GM23248 (cell line): ENCODE measurements around the gene KLHDC8B. TPM values are rescaled to one million over a fixed set of nuclear protein-coding genes. Genes with fewer than 3 reads are reported as not detected.

ENCODE experiments used
- DNase-seq: peaks from one replicate; pipeline ENCODE4 v3.0.0-alpha.2; 2015
- H2AFZ ChIP-seq: fragments of 200-600 bp; sonication (generic); 2 replicates; pipeline ENCODE4 v1.6.1; 2016; ENCODE audit warnings: antibody characterized with exemption
- H3F3A ChIP-seq: fragments of 200-600 bp; sonication (generic); 2 replicates; pipeline ENCODE4 v1.6.1; 2016; ENCODE audit warnings: mild to moderate bottlenecking, antibody characterized with exemption, mixed run types; ENCODE audit not compliant: insufficient read depth
- H3K27ac ChIP-seq: fragments of 200-600 bp; sonication (generic); 2 replicates; pipeline ENCODE4 v1.5.1; 2016; ENCODE audit warnings: mild to moderate bottlenecking
- H3K27me3 ChIP-seq: fragments of 200-600 bp; sonication (generic); replicated peaks from 2 replicates; pipeline ENCODE4 v1.6.1; 2016; ENCODE audit warnings: mild to moderate bottlenecking; ENCODE audit not compliant: insufficient read depth
- H3K36me3 ChIP-seq: fragments of 200-600 bp; sonication (generic); 2 replicates; pipeline ENCODE4 v1.6.1; 2016; ENCODE audit warnings: low read depth, mild to moderate bottlenecking
- H3K4me1 ChIP-seq: fragments of 200-600 bp; sonication (generic); 2 replicates; pipeline ENCODE4 v1.6.1; 2016; ENCODE audit warnings: mild to moderate bottlenecking; ENCODE audit not compliant: insufficient read depth
- H3K4me2 ChIP-seq: fragments of 200-600 bp; sonication (generic); one replicate; pipeline ENCODE4 v1.6.1; 2016; ENCODE audit warnings: mild to moderate bottlenecking; ENCODE audit not compliant: unreplicated experiment
- H3K4me3 ChIP-seq: fragments of 200-600 bp; sonication (generic); 2 replicates; pipeline ENCODE4 v1.5.1; 2016; ENCODE audit warnings: mild to moderate bottlenecking
- H3K79me2 ChIP-seq: fragments of 200-600 bp; sonication (generic); 2 replicates; pipeline ENCODE4 v1.6.1; 2016; ENCODE audit warnings: mild to moderate bottlenecking; ENCODE audit not compliant: insufficient read depth
- H3K9ac ChIP-seq: fragments of 200-600 bp; sonication (generic); 2 replicates; pipeline ENCODE4 v1.6.1; 2016; ENCODE audit warnings: mild to moderate bottlenecking
- H3K9me2 ChIP-seq: fragments of 200-600 bp; sonication (generic); 2 replicates; pipeline ENCODE4 v1.6.1; 2016; ENCODE audit warnings: mixed run types, mild to moderate bottlenecking, moderate library complexity; ENCODE audit not compliant: insufficient read depth
- H3K9me3 ChIP-seq: fragments of 200-600 bp; sonication (generic); one replicate; pipeline ENCODE4 v1.6.1; 2017; ENCODE audit warnings: low read depth
- H4K20me1 ChIP-seq: fragments of 200-600 bp; sonication (generic); 2 replicates; pipeline ENCODE4 v1.6.0; 2016; ENCODE audit not compliant: insufficient read depth
- EZH2 ChIP-seq: fragments of 200-600 bp; sonication (generic); IDR thresholded peaks from 2 replicates; pipeline ENCODE4 v1.6.1; 2018; ENCODE audit warnings: antibody characterized with exemption, mild to moderate bottlenecking; ENCODE audit not compliant: insufficient read depth, poor library complexity, severe bottlenecking
- EZH2phosphoT487 ChIP-seq: fragments of 200-600 bp; sonication (generic); IDR thresholded peaks from 2 replicates; pipeline ENCODE4 v1.6.1; 2018; ENCODE audit warnings: antibody characterized with exemption, moderate library complexity, mild to moderate bottlenecking, low read depth; ENCODE audit not compliant: insufficient read depth
- WGBS, 2 experiments: methylation state at CpG; one replicate each; pipeline ENCODE4 v1.1.6; 2015 to 2017; ENCODE audit warnings: low lambda C conversion rate in 2 of 2, low coverage in 1 of 2; ENCODE audit errors: missing lambda C conversion rate in 2 of 2; 5-methylcytosine and 5-hydroxymethylcytosine counted together
- in situ Hi-C: fragments of 300-500 bp; cut with MboI; formaldehyde crosslinking; loops from 2 replicates; pipeline ENCODE4 v1.15.0; 2020
- polyA plus RNA-seq: library from polyadenylated mRNA; unstranded; fragments of >200 nt; fragmentation: Nextera tagmentation; extraction: Ambion mirVana; gene quantifications from 2 replicates; pipeline ENCODE4 v1.2.1, GENCODE V29; 2016
- total RNA-seq: library from RNA; depleted of rRNA; stranded (reverse); fragments of >200 nt; shearing (Covaris generic); gene quantifications from 2 replicates; pipeline ENCODE4 v1.2.3, GENCODE V29; 2014

The KLHDC8B gene
- total and polyA plus RNA-seq, 2 experiments from 2014 or later, result 13.5 to 19.5 TPM

DNA sequence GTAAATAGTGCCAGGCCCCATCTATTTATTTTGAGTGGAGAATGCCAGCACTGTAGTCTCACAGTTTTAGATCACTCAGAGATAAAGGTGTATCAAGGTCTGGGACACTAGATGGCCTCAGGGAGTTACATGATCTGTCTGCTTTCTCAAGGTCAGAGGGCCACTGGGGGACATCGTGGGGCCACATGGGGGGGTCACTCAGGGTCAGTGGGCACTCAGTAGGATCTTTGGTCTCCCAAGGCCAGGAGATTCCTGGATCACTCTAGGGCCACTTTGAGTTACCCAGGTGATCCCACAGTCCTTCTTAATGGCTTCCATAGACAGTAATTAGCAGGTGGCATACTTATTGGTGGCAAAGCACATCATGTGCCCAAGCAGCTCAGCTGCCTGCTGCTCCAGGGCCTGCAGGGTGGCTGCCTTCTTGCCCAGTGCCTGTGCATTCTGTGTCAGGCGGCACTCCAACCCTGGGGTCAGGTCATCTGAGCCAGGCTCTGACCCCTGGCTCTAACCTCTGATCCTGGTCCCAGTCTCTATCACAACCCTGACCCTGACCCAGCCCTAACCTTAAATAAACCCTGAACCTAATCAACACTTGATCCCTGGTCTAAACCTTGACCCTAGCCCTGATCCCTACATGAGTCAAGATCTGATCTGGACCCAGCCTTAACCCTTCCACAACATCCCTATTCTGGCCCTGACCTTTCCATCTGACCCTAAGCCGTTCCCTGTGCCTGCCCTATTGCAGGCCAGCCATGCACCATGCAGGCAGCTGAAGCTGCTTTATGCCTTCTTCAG lies 36.7 kb upstream of the KLHDC8B start:
- H3K9me2 ChIP-seq, result no peaks in the 10 kb centered on the region
- no peak overlapping the region for H2AFZ ChIP-seq
- H3K79me2 ChIP-seq, result peaks cover 32% of the 10 kb centered on the region
- H3K4me3 ChIP-seq, result peak overlapping the region; percentile 91
- H4K20me1 ChIP-seq, result no peaks in the 10 kb centered on the region
- no peaks in the 10 kb centered on the region for H3K9me3 ChIP-seq
- peaks cover 5% of the 10 kb centered on the region; the same call in 1 of the 2 replicates for H3K36me3 ChIP-seq
- H3K27ac ChIP-seq, result no peak overlapping the region
- in situ Hi-C loops, result no loop called here
- no peaks in the 10 kb centered on the region for H3K27me3 ChIP-seq
- H3F3A ChIP-seq, result no peaks in the 10 kb centered on the region
- H3K9ac ChIP-seq, result no peak overlapping the region
- peaks cover 13% of the 10 kb centered on the region; the same call in 1 of the 2 replicates for H3K4me1 ChIP-seq
- DNase-seq, result no peak
- WGBS, 2 experiments, result 66 to 69% methylated on average over 3 of the region's 3 CpGs
- H3K4me2 ChIP-seq, result no peak overlapping the region
- no peak for TF ChIP-seq EZH2
- no peak for TF ChIP-seq EZH2phosphoT487

DNA sequence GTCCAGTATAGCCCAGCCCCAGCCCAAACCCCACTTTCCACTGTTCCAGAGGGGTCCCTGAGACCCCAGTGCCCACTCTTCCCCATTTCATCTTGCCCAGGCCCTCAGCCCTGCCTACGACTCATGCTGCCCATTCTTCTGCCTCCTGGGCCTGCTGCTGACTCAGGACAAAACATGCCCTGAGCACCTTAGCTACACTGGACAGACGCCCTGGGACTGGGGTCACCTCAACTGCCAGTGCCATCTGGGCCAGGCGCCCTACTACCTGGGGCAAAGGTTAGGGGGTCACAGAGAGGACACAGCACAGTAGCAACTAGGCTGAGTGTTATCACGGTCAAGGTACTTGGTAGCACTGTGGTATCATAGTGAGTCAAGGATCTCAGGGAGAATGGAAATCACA lies 35.9 kb upstream of the KLHDC8B start:
- in situ Hi-C loops, result no loop called here
- no peaks in the 10 kb centered on the region for H3K9me2 ChIP-seq
- WGBS, 2 experiments, result 74 to 80% methylated on average over 4 of the region's 4 CpGs

DNA sequence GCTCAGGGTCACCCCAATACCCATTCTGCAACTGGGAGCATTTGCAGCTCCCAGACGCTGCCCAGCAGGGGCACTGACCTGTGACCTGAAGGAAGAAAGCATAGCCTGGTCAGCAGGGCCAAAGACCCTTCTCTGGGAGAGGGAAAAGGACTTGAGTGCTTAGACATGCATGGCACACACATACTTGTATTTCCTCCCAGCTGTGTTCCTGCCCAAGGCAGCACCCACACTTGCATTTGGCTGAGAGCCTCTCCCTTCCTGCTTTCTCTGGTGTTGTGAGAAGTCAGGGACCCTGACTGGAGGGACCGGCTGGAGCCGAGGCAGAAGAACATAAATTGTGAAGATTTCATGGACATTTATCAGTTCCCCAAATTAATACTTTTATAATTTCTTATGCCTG lies 31.3 kb upstream of the KLHDC8B start:
- Histone ChIP-seq H2AFZ (no peak overlapping the region), H3K4me1 (no peaks in the 10 kb centered on the region), H4K20me1 (no peaks in the 10 kb centered on the region), H3K27ac (no peak overlapping the region), H3K4me2 (no peak overlapping the region), H3K9ac (no peak overlapping the region), H3K9me2 (no peaks in the 10 kb centered on the region), H3K79me2 (no peaks in the 10 kb centered on the region), H3K9me3 (no peaks in the 10 kb centered on the region), H3K4me3 (no peak overlapping the region), H3K27me3 (no peaks in the 10 kb centered on the region), H3F3A (peaks cover 4% of the 10 kb centered on the region; the same call in 1 of the 2 replicates), H3K36me3 (no peaks in the 10 kb centered on the region)
- WGBS, 2 experiments, result 51 to 71% methylated on average over 3 of the region's 3 CpGs
- TF ChIP-seq EZH2phosphoT487 (no peak), EZH2 (no peak)
- DNase-seq, result no peak
- in situ Hi-C loops, result no loop called here

More for the DNA sequence above, 35.9 kb upstream of the KLHDC8B start:
- no peaks in the 10 kb centered on the region for H3K9me3 ChIP-seq
- H3K4me2 ChIP-seq, result no peak overlapping the region
- H3K4me1 ChIP-seq, result peaks cover 13% of the 10 kb centered on the region; the same call in 1 of the 2 replicates
- peaks cover 23% of the 10 kb centered on the region for H3K79me2 ChIP-seq
- H3K27ac ChIP-seq, result no peak overlapping the region
- peaks cover 2% of the 10 kb centered on the region; the same call in 1 of the 2 replicates for H3F3A ChIP-seq
- no peak for TF ChIP-seq EZH2phosphoT487
- TF ChIP-seq EZH2, result no peak
- peaks cover 2% of the 10 kb centered on the region; the same call in 1 of the 2 replicates for H3K36me3 ChIP-seq
- H2AFZ ChIP-seq, result no peak overlapping the region
- H4K20me1 ChIP-seq, result no peaks in the 10 kb centered on the region
- H3K9ac ChIP-seq, result no peak overlapping the region
- H3K27me3 ChIP-seq, result no peaks in the 10 kb centered on the region
- peak; percentile 16 for DNase-seq
- H3K4me3 ChIP-seq, result no peak overlapping the region

DNA sequence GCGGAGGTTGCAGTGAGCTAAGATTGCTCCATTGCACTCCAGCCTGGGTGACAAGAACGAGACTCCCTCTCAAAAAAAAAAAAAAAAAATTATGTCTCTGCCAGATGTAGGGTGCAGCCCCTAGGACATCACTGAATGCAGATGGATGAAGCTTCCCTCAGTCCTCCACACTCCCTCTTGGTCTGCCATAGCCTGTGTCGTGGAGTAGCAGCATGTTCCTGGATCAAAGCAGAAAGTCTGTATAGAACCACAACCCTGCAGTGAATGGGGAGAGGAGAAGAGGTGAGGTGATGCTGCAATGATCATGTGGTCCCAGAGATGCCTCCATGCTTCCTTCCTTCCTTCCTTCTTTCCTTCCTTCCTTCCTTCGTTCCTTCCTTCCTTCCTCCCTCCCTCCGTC lies 23.2 kb upstream of the KLHDC8B start:
- H3K4me3 ChIP-seq, result no peak overlapping the region

More for the DNA sequence above, 23.2 kb upstream of the KLHDC8B start:
- Histone ChIP-seq H3K79me2 (no peaks in the 10 kb centered on the region), H3K9me3 (no peaks in the 10 kb centered on the region), H3K4me1 (no peaks in the 10 kb centered on the region), H3K9ac (no peak overlapping the region), H3K36me3 (no peaks in the 10 kb centered on the region), H3F3A (no peaks in the 10 kb centered on the region), H3K27me3 (no peaks in the 10 kb centered on the region), H3K4me2 (no peak overlapping the region), H4K20me1 (no peaks in the 10 kb centered on the region), H3K9me2 (no peaks in the 10 kb centered on the region), H3K27ac (no peak overlapping the region), H2AFZ (no peak overlapping the region)
- WGBS, 2 experiments, result 9 to 49% methylated on average over 2 to 5 of the region's 5 CpGs
- no peak for DNase-seq
- in situ Hi-C loops, result no loop called here
- TF ChIP-seq EZH2 (no peak), EZH2phosphoT487 (no peak)
